Measurements from ENCODE around the gene CALB2. TPM values are rescaled to one million over a fixed set of nuclear protein-coding genes. Genes with fewer than 3 reads are reported as not detected.

CALB2 gene
- total and polyA plus RNA-seq, 2 donors (not counting 3 experiments of a cell fraction or from before 2014, with no cell fraction given): not detected

- H3K9me1 ChIP-seq (replicated peaks; ENCODE audit: control insufficient read depth, extremely low read depth, insufficient read depth, low read length): no peaks in the 10 kb centered on the region
- no peaks in the 10 kb centered on the region for H4K20me1 ChIP-seq (replicated peaks; ENCODE audit: control insufficient read depth, extremely low read depth, insufficient read depth, low read length)
- DNase-seq (ENCODE audit: low read depth, low spot score) (no peak), FAIRE-seq (no peak)
- TF ChIP-seq POLR2AphosphoS5 (IDR thresholded peaks at IDR 0.05; ENCODE audit: insufficient read depth, low read depth, low read length): no peak
- TF ChIP-seq POLR2A (IDR thresholded peaks at IDR 0.05; ENCODE audit: low read depth, low read length): no peak
- TF ChIP-seq MYC (IDR thresholded peaks at IDR 0.05; ENCODE audit: low read depth, low read length): no peak
- TF ChIP-seq GATA2 (IDR thresholded peaks at IDR 0.05; ENCODE audit: insufficient read depth, insufficient read length, low read depth, low read length): no peak
- no peak for TF ChIP-seq MAX (IDR thresholded peaks at IDR 0.05; ENCODE audit: insufficient read depth, insufficient read length)
- no peak for TF ChIP-seq JUN (IDR thresholded peaks at IDR 0.05; ENCODE audit: borderline replicate concordance, insufficient read depth, insufficient read length, low read depth)
- TF ChIP-seq CTCF (IDR thresholded peaks at IDR 0.05; ENCODE audit: extremely low read depth in 1 of 2, insufficient read depth in 1 of 2, low read depth in 1 of 2, low read length in 2 of 2): no peak
- no peak for TF ChIP-seq EZH2 (IDR thresholded peaks at IDR 0.05; ENCODE audit: borderline replicate concordance, low read depth, low read length, severe bottlenecking)
- TF ChIP-seq FOS (IDR thresholded peaks at IDR 0.05; ENCODE audit: borderline replicate concordance, insufficient read depth, low read length): no peak
- no peak overlapping the region for H3K4me2 ChIP-seq (ENCODE audit: insufficient read depth, low read length)
- no peak overlapping the region for H2AFZ ChIP-seq (ENCODE audit: low read depth, low read length)
- H3K36me3 ChIP-seq (ENCODE audit: control insufficient read depth in 2 of 2, extremely low read depth in 1 of 2, insufficient read depth in 2 of 2, low read length in 2 of 2): no peaks in the 10 kb centered on the region
- H3K79me2 ChIP-seq (ENCODE audit: control insufficient read depth, insufficient read depth, low read length): no peaks in the 10 kb centered on the region
- intact Hi-C loops (cut with micrococcal nuclease): no loop called here
- H3K27ac ChIP-seq (ENCODE audit: insufficient read depth, low read depth, low read length): no peak overlapping the region
- no peaks in the 10 kb centered on the region for H3K4me1 ChIP-seq (ENCODE audit: control insufficient read depth, extremely low read depth, insufficient read depth, low read length)
- no peak overlapping the region for H3K4me3 ChIP-seq (replicated peaks in 1 of 3; ENCODE audit: insufficient read depth in 1 of 3, low read depth in 1 of 3, low read length in 3 of 3)
- no peaks in the 10 kb centered on the region for H3K27me3 ChIP-seq (ENCODE audit: control insufficient read depth in 2 of 2, insufficient read depth in 2 of 2, low read length in 2 of 2)
- no TSS peak for BruUV-seq (replicated peaks)
- H3K9me3 ChIP-seq (replicated peaks; ENCODE audit: control insufficient read depth, insufficient read depth, low read length): no peaks in the 10 kb centered on the region
- dilution Hi-C loops (cut with MboI; ENCODE audit: extremely low pct_ligation_motif_present, low sequenced_read_pairs): no loop called here
- ChIA-PET POLR2A (no interaction called here), CTCF (interaction anchor here (1.9 kb wide), 1 partner anchor 10 kb away, joined by 7 read pairs; no protein-coding TSS in a partner anchor)
- H3K9ac ChIP-seq (replicated peaks; ENCODE audit: extremely low read depth, insufficient read depth, low read length): no peak overlapping the region
Measured at GRCh38 chr16:71402674-71403073, 44.2 kb downstream of the CALB2 start.
